Measurements from ENCODE around the gene DDC.

DNA sequence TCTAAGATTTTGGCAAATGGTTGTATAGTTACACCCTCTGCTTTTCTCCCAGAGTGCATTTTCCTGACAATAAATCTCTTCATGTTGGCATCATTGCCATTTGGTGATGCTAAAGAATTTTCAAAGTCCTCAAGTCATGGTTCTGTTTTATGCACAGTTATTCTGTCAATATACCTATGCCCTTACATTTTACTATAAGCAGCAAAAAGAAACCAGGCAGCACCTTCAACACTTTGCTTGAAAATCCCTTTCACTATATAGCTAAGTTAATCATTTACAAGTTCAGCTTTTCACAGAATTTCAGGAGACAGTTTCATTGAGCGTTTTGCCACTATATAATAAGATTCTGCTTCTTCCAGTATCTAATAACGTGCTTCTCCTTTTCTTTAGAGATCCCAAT is 137.7 kb downstream of the DDC start:
- TF ChIP-seq, protein P1, sequence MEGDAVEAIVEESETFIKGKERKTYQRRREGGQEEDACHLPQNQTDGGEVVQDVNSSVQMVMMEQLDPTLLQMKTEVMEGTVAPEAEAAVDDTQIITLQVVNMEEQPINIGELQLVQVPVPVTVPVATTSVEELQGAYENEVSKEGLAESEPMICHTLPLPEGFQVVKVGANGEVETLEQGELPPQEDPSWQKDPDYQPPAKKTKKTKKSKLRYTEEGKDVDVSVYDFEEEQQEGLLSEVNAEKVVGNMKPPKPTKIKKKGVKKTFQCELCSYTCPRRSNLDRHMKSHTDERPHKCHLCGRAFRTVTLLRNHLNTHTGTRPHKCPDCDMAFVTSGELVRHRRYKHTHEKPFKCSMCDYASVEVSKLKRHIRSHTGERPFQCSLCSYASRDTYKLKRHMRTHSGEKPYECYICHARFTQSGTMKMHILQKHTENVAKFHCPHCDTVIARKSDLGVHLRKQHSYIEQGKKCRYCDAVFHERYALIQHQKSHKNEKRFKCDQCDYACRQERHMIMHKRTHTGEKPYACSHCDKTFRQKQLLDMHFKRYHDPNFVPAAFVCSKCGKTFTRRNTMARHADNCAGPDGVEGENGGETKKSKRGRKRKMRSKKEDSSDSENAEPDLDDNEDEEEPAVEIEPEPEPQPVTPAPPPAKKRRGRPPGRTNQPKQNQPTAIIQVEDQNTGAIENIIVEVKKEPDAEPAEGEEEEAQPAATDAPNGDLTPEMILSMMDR (conservative IDR thresholded peaks at IDR 0.05; ENCODE audit: low read length): no peak
- no peak for TF ChIP-seq EZH2phosphoT487 (IDR thresholded peaks at IDR 0.05; ENCODE audit: borderline replicate concordance)

Data from Loucy (cell line).